ENCODE data around the gene PRPS1L1.

The PRPS1L1 gene

DNA sequence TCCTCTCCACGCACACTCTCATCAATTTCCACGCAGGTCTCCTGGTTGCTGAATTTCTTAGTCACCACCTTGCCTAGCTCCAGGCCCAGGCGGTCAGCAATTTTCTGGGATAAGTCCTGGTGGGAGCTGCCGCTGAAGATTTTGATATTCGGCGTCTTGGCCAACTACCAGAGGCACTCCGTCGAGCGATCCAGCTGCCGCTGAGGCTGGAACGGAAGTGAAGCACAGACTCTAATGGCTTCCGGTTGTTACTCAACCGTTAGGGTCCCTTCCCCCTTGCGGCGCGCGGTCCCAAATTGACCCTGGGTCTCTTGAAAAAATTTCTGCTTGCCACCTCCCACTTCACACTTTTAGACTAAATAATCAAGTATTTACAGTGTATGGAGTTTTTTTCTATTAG is at the start of gene PRPS1L1:
Gene PRPS1L1, minus strand, starts transcription at position 219 of the 400 bp plus-strand sequence.
- DNase-seq = no peak

GRCh38 chr7:18076461-18076860 is 48.8 kb upstream of the PRPS1L1 start:
- DNase-seq = no peak

DNA sequence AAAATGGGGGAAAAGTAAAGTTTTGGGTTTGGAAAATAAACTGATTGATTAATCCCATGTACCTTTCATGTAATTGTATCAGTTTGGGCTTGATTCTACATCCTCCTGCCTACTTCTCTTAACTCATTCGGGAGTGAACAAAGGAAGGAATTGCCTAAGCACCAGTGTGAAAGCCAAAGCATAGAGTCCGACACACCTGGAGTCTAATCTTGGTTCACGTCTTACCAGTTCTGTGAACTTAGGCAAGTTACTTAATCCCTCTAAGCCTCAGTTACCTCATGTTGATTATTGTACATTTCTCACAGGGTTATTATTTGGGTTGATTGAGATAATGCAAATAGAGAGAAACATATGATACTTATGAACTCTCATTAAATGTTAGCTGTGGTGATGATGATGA is 41.1 kb upstream of the PRPS1L1 start:
- DNase-seq = no peak

DNA sequence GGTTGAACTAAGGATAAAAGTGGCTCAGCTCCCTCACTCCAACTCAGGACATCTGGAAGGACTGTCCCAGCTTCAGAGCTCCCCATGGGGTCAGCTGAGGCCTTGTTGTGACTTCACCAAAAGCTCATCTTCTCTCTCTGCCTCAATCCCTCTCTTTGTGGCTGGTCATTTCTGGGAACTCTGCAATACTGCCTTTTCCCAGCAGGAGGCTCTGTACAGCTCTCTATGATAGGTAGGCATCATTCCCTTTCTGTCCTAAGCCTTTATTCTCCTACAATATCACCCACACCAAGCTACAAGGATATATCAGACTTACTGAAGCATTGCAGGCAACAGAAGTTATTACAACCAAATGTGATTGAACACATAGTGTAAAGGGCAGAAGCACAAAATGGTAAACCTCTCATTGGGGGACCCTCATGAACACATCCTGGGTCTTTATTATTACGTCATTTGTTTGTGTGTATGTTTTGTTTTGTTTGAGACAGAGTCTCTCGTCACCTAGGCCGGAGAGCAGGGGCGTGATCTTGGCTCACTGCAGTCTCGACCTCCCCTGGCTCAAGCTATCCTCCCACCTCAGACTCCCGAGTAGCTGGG is 36.7 kb upstream of the PRPS1L1 start:
- no peak for DNase-seq

GRCh38 chr7:18063149-18063901 is 35.7 kb upstream of the PRPS1L1 start:
- no peak for DNase-seq

GRCh38 chr7:18059171-18059570 is 31.5 kb upstream of the PRPS1L1 start:
- DNase-seq = no peak

GRCh38 chr7:18053941-18054340 is 26.3 kb upstream of the PRPS1L1 start:
- no peak for DNase-seq

DNA sequence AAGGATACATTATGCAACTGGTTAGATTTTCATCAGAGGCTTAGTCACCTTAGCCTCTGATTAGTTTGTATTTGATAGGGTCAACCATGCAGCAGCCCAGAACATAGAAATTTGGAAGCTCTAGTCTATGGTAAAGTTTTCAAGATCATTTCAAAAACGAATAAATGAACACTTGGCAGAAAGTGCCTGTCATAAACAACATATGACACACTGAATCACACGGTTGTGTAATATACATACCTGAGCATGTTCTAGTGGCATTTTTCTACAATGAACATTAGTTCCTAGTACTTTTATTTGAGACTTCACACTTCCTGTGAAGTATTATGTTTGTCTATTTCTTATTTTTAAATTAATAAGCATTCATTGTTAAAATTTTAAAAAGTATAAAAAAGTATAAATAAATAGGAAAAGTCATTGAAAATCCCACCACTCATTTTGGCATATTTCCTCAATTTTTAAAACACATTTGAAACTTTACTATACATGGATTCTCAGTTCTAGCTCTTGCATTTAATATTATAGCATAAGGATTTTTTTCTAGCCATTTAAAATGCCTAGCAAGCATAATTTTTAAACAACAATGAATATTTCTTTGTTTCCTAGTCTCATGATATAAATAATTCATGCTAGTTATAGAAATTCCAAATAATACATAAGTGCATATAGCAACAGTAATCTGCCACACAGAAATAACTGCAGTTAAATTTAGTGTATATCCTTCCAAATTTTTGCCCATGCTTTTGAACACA is 25.7 kb upstream of the PRPS1L1 start:
- no peak for DNase-seq

DNA sequence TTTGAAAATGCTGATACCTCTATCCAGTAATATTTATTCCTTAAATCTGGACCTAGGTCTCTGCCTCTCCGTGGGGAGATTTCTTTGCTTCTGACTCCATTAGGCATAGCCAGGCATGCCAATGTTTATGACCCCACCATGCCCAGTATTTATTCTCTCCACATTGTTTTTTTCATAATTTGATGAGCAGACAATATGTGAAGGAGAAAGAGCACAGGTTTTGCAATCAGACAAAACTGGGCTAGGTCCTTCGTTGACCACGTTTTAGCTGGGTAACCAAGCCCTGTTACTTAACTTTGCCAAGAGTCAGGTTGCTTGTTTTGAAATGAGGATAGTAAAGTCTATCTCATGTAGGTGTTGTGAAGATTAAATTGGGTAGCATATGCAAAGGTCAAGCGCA is 21.6 kb upstream of the PRPS1L1 start:
- no peak for DNase-seq

GRCh38 chr7:18046601-18047000 is 19.0 kb upstream of the PRPS1L1 start:
- no peak for DNase-seq

DNA sequence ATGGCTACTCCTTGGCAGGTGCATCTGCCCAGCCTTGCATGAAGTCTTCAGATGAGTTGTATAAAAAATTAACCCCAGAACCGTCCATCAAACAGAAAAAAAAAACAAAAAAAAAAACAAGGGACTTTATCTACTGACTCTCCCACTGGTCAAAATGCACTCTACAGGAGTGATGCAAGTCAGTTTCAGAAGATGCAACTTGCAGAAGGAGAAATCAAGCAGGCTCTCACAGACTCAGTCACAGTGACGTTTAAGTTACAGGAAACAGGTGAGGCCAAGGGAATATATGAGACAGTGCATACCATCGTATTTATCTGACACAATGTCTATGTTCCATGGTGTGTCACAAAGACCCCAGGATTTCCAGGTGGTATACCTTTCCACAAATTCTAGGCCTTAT is 17.5 kb upstream of the PRPS1L1 start:
- no peak for DNase-seq

DNA sequence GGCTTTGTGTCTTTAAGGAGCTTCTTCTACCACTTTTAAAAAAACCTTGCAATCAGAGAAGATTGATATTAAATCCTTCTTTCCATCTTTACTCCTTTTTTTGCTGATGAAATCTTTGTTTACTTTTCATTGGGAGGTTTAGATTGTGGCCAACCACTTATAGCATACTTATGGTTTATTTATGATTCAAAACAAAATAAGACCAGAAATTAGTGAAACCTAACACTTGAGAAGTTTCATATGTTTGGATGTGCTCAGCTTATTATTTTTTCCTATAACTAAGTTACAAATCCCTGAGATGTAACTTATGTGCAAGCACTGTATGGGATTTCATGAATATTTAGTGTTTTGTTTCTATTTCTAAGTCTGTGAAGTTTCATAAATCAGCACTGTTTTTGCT is 13.5 kb upstream of the PRPS1L1 start:
- DNase-seq = no peak

DNA sequence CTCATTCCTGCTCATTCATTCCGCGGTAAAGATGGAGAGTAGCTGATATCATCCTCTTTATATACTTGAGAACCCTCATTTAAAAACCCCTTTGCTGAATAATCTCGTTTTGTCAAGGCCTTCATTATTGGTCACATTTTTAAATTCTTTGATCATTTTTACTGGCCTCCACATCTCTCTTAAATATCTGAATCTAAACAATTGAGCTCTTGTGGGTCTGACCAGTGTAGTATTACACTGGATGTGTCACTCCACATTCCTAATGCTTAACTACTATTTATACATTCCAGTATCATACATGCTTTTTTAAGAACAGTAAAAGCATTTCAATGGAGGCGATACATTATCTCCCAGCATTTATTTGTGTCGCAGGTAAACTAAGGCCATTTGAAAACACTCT is 12.6 kb upstream of the PRPS1L1 start:
- DNase-seq = no peak

GRCh38 chr7:18038382-18038781 is 10.7 kb upstream of the PRPS1L1 start:
- no peak for DNase-seq

- no peak for DNase-seq
Observed at GRCh38 chr7:18037609-18038008, 10.0 kb upstream of the PRPS1L1 start.

- no peak for DNase-seq
Observed at GRCh38 chr7:18036783-18037182, 9.1 kb upstream of the PRPS1L1 start.

DNA sequence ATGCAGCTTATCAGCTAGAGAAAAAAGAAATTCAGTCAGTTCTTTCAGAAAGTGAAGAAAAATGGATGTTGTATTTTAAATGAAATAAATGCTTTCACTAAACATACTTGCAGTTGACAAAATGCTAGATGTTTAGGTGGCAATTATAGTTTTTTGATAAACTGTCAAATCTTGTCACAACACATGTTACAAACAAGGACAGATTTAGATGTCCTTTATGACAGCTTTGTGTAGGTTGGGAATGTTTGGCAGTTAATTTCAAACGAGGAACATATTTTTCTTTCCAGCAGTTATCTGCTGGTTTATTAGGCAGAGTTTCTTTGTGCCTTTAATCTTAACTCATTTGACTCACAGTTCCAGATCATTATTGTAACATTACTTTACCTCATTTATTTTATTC is 3.1 kb upstream of the PRPS1L1 start:
- DNase-seq = no peak

GRCh38 chr7:18020138-18020715 is 7.4 kb downstream of the PRPS1L1 start:
- no peak for DNase-seq

- DNase-seq = no peak
Observed at GRCh38 chr7:18019555-18019954, 8.1 kb downstream of the PRPS1L1 start.

DNA sequence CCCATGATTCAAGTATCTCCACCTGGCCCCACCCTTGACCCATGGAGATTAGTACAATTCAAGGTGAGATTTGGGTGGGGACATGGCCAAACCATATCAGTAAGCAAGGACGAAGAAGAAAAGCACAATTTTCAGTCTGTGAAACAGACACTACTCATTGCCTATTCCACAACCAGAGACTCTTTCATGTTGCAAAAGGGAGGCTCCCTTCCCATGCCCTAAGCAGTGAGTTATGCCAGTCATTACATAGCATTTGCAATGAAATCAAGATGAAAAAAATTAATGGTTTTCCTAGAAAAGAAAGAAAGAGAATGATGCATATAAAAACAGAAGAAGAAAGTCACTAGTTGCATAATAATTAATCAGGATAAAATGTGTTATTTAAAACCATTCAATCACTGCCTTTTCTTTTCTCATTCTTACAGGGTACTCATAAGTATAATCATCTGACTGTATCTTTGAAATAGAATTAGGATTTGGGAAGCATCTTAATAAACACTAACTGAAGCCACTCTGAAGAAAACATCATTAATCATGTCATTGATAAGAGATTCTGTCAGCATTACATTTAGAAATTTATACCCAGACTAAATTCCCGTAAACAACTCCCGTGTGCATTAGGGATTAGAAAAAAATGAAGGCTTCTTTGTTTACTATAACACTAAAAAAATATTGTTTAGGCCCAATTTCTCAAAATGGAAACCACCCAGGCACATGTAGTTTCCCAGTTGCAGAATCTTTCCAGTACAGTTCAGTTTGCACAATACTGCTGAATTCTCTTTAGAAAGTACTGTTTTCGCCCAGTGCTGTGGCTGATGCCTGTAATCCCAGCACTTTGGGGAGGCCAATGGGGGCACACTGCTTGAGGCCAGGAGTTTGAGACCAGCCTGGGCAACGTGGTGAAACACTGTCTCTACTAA is 9.1 kb downstream of the PRPS1L1 start:
- no peak for DNase-seq

GRCh38 chr7:18016547-18017444 is 10.8 kb downstream of the PRPS1L1 start:
- no peak for DNase-seq

DNA sequence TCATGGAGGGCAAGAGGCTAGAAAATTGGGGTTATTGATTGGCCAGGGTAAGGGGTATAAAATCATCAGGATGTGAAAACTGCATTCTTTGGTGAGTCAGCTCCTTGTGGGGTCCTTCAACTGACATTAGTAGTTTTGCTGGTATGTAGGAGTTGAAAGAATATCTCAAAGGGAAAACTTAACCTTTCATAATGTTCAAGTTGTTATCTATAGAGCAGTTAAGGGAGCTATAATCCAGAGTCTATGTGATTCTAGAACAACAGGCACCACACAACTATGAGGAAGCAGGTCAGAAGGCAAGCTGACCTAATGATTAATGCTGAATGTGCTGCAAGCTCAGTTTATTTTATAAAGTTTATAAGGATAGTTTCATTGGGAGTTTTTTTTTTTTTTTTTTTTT is 13.7 kb downstream of the PRPS1L1 start:
- no peak for DNase-seq

Measured in left hindlimb (tissue), 1 donor.